Right lobe of liver (tissue), 4 donors: Measurements from ENCODE around the gene SPATA3.

ENCODE experiments used
- CTCF ChIP-seq, 4 donors: fragments of 200-600 bp in 3 of 4; fragments of 450-650 bp in 1 of 4; IDR thresholded peaks; one replicate each; pipeline versions ENCODE4 v1.5.1 to v1.8.0; 2016 to 2022; ENCODE audit warnings: antibody characterized with exemption in 4 of 4, mild to moderate bottlenecking in 2 of 4
- POLR2A ChIP-seq: fragments of 450-650 bp; IDR thresholded peaks from one replicate; pipeline ENCODE4 v1.6.1; 2017; ENCODE audit warnings: antibody characterized with exemption, mild to moderate bottlenecking
- donor health status: DM: no; HTN: no; CAD: no.
- donor health status: DM: no; HTN: no; CAD: no.
- donor health status: DM: no; HTN: yes; CAD: no.

GRCh38 chr2:230958820-230959756, 36.8 kb upstream of the SPATA3 start:
- no peak for TF ChIP-seq CTCF (IDR thresholded peaks at IDR 0.05)
- no peak for TF ChIP-seq POLR2A
